GM18907 (cell line): ENCODE data around the gene MAP2K1.
"Not testable (repeated sequence)": the region's sequence is repeated elsewhere in the genome, so short reads cannot be mapped to it uniquely, and the experiment has no call there.

Experiments used
- ATAC-seq: cut with Tn5 transposase; IDR thresholded peaks from one replicate; pipeline ENCODE4 v1.9.1; 2021; ENCODE audit warnings: mild to moderate bottlenecking, moderate library complexity; ENCODE audit not compliant: unreplicated experiment

Gene MAP2K1

DNA sequence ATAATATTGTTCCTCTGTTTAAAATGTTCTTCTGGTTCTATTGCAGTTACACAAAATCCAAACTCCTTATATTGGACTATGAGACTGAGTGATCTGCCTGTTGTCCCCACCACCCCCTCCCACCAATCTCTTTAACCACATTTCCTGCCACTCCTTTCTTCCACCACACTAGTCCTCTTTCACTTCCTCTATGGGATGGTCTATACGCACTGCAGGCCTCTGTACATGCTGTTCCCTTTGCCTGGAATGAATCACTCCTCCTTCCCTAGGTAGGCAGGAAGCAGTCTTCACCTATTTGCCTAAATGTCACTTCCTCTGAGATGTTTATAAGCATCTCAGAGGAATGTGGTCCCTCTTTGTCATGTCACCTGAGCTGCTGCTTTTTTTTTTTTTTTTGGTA, 4.0 kb downstream of the MAP2K1 start:
- ATAC-seq = no peak

DNA sequence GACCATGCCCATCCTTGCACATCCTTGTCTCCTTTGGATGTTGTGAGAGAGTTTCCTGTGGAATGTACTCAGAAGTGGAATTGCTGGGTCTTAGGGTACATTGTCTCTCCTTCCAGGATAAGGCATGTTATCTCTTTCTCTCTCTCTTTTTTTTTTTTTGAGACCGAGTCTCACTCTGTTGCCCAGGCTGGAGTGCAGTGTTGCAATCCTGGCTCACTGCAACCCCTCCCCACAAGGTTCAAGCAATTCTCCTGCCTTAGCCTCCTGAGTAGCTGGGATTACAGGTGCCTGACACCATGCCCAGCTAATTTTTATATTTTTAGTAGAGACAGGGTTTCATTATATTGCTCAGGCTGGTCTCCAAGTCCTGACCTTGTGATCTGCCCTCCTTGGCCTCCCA, 6.3 kb downstream of the MAP2K1 start:
- not testable (repeated sequence) for ATAC-seq

DNA sequence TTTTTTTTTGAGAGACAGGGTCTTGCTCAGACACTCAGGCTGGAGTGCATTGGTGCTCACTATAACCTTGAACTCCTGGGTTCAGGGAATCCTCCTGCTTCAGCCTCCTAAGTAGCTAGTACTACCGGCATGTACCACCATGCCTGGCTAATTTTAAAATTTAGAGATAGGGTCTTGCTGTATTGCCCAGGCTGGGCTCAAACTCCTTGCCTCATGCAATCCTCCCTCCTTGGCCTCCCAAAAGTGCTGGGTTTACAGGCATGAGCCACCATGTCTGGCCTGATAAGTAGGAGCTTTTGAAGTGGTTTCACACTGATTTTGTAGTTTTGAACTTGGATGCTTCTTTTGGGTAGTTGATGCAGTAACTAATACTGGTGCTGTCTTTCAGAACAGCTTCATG, 7.8 kb downstream of the MAP2K1 start:
- ATAC-seq = no peak

DNA sequence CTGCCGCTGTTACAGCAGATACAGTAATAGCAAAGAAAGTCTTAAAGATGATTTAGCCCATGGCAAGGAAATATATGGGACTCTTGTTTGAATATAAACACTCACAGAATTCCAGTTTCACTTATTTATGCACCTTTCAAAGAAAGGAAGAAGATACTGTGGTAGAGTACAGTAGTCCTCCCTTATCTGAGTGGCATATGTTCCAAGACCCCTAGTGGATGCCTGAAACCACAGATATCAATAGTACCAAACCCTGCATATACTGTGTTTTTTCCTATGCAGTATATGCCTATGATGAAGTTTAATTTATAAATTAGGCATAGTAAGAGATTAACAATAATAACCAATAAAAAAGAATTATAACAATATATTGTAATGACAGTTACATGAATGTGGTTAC, 8.2 kb downstream of the MAP2K1 start:
- no peak for ATAC-seq

DNA sequence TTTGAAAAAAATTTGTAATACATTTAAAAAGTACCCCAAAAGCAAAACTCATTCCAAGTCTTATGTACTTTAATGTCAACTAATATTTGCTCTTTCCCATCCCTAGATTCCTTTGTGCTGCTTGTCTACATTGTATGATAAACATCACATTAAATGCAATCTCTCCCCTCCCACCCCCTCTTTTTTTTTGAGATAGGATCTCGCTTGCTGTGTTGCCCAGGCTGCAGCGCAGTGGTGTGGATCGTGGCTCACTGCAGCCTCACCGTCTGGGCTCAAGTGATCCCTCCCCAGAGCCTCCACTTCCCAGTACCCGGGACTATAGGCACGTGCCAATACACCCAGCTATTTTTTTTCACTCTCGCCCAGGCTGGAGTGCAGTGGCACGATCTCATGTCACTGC, 12.6 kb downstream of the MAP2K1 start:
- no peak for ATAC-seq

DNA sequence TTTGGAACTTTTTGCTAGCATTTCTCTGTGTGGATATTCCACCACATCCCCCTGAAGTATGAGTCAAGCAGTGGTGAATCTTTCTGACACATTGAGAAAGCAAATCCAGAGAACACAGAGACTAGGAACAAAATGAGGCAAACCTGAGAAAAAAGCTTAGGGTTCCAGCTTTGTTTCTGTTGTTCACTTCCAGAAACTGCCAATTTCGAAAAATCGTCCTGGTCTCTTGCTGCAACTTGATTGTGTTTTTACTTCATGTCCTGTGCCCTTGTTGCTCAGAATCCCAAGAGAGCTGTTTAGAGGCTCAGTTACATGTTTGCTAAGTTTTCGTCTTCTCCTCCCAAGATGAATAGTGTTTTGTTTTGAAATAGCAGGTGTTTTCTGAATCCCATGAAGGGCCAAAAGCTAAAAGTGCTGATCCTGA, 13.7 kb downstream of the MAP2K1 start:
- no peak for ATAC-seq

DNA sequence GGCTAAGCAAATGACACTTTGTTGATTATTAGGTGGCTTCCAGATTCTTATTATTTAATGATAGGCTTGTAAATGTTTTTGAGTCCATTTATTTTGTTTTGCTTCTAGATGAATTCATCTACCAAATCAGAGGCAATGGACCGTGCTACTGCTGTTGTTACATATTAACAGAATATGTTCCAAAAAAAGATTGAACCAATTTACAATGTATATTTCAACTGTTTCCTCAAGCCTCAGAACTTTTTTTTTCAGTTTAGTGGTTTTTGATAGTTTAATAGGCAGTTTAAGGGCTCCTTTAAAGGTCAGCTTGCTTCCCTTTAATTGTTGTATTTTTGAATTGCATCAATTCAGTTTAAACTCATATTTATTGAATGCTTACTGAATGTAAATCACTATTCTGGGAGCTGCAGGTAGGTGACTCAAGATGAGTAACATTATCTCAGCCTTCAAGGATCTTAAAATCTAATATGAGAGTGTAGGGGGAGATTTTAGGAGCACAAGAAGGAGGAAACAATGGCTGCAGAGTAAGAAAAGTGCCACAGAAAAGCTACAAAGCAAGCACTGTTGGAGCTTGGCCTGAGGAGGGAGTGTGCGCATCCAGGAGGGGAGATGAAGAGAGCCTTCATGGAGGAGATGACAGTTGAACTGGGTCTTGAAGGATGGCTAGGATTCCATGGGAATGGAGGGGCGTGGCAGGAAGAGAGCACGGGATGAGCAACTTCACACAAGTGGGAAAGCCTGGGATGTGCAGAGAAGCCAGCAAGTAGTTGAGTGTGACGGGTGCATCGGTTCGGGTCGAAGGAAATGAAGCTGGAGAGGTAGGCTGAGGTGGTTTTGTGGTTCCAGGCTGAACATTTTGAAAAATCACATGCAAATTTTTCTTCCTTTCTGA, 14.7 kb downstream of the MAP2K1 start:
- no peak for ATAC-seq

DNA sequence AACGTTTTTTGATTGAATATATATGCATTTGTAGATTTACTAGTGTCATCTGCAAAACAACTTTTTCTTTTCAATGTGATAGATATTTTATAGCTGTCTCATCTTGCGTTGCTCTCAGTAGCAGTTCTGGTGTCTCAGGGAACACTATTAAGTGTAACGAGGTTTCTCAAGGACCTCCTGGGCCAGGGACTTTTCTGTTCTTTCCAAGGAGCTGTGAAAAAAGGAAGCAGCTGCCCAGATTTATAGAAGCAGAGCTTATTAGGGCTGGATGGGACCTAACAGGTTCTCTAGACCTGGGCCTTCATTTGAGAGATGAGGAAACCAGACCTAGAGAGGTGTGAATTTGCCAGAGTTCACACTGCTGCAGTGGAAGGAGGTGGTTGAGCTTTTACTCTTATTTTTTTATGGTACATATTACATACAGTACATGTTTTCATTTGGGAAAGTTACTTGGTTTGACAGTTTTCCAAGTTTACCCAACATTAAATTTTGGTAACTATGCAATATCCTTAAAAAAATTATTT, 16.1 kb downstream of the MAP2K1 start:
- ATAC-seq = no peak

DNA sequence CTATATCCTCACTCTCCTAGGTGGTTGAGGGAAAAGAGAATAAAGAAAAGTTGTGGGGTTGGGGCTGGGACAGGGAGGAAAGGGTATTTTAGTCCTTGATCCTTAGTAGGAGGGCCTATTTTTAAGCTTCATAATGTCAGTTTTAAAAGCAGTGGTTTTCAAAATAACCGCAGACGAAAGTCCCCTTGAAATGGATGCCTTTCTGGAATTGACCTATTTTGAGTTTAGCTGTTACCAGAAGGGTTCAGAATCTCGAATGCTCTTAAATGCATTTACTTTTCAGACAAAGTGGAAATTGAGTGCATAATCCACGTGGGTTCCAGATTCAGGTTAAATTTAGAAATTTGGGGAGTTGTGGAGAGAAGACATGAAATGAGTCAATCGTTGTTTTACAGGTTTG, 16.6 kb downstream of the MAP2K1 start:
- no peak for ATAC-seq

DNA sequence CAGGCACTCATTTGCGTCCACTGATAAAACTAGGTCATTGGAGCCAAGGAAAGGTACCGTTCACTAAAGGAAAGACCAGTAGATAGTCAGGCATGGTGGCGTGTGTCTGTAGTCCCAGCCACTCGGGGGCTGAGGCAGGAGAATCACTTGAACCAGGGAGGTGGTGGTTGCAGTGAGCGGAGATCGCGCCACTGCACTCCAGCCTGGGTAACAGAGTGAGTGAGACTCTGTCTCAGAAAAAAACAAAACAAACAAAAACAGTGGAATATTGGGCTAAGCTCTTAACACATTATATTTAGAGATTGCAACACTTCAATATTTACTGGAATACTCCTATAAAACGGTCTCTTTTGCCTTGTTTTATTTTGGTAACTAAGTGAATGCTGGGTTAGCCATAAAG, 17.4 kb downstream of the MAP2K1 start:
- no peak for ATAC-seq

DNA sequence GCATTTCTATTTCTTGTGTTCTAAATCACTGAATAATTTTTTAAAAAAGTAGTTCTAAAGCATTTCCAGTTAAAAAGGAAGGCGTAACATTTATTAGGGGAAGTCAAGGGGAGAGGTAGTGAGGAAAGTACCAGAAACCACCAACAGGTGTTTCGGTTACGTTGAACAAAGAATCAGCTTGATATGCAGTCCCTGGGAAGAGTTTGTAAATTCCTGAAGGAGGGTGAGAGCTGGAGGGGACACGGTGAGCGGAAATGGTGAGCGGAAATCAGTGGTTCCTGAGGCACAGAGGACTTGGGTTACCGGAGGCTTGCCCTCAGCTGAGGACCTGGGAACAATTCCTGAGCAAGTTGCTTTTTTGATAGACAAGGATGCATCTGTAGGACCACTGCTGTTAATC, 17.8 kb downstream of the MAP2K1 start:
- ATAC-seq = no peak

DNA sequence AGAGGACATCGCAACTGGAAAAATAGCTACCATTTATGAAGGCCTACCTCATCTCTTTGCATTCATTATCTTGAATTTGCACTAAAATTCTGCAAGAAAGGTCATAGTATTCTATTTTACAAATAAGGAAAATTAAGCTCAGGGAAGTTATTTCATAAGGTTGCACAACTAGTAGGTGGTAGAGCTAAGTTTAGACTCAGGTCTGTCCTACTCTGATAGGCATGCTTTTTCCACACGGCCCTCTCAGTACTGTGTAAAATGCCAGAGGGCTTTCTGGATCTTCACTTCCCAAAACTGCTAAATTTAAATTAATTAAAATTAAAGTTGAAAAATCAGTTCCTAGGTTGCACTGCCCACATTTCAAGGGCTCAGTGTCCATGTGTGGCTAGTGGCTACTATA, 18.3 kb downstream of the MAP2K1 start:
- no peak for ATAC-seq

DNA sequence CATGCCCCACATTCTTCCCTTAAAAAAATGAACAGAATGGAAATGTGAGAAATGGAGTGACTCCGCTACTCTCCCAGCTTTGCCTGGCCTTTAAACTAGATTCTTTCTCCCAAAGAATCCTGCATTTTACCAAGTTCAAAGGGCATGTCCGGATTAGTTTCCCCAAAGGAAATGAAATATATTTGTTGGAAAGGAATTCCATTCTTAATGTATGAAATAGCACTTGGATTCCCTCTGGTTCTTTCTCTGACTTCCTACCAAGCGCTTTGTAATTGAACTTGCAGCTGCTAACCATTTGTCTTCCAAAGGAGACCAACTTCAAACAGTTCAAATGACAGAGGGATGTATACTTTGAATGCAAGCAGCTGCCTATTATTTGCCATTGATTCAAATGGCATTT, 18.9 kb downstream of the MAP2K1 start:
- no peak for ATAC-seq

DNA sequence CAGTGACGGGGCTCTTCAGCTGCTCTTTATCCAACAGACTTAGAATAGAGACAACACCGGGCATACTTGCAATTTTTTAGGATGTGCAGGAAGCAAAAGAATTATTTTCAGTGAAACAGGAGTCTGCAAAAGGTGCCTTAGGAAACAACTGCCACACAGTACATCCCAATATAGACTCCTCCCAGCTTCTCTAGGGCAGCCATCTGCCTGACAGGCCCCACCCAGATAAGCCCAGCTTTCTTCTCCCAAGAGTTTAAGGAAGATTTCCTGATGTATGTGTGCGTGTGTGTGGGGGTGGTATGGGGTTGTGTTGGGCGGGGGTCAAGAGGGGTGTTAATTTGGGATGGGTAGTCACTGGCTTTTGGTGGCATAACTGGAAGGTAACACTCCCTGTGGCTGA, 21.5 kb downstream of the MAP2K1 start:
- no peak for ATAC-seq

DNA sequence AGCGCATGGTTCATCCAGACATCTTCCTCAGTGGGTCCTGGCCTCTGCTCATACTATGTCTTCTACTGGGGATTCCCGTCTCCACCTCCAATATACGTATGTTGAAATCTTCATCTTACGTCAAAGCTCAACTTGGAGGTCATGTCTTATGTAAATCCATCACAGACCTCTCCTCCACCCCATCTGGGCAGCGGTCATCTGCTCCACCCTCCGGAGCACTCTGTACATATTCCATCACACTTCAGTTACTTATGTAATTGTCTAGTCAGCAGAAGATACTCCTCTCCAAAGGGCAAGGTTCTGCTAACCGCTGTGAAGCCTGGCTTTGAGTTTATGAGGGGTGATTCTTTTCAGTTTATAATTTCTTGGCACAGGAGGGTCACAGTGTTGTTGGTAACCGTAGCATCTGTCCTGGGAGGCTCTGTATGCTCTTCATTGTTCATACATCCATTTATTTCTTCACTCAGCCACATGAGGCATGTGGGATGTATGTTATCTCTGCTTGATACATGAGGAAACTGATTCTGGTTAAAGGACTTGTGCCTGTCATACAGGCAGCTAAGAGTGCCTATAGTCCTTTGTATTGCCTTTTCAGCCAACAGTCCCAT, 22.1 kb downstream of the MAP2K1 start:
- ATAC-seq = no peak

DNA sequence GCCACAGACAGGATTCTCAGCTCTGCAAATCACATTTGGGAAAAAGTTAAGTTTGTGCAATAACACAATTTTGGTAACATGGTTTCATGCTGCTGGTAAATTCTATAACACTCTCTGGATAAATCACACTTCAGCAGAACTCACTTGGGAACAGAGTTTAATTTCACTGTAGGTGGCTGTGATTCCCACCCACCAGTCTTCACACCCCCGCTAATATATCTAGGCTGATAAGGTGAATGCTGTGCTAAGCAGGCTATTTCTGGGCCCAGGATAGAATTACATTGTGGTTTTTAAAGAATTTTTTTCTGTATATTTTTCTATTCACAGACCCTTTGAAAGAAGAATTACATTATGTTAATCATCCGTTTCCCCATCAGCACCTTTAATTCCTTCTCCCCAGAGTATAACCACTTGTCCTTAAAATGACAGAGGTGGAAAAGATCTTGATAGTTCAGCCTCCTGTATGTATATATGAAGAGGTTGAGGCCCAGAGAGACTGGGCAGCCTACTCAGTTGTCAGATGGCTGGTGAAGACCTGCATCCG, 22.9 kb downstream of the MAP2K1 start:
- ATAC-seq = no peak

DNA sequence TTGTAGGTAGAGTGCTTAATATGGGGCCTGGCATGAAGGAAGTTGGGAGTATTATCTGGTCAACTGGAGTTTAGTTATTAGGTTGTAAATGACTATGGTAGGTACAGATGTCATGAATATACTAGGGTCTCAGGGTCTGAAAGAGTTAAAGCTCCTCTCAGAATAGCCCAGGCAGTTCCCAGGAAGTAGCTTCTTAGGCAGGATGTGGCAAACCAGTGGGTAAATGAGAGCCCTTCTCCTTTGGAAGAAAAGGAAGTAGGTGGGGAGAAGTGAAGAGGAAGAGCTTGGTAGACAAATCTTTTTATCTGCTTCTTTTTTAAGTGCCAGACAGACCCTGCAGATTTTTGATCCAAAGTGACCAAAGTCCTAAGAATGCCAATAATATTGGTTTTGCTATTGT, 24.5 kb downstream of the MAP2K1 start:
- ATAC-seq = no peak

DNA sequence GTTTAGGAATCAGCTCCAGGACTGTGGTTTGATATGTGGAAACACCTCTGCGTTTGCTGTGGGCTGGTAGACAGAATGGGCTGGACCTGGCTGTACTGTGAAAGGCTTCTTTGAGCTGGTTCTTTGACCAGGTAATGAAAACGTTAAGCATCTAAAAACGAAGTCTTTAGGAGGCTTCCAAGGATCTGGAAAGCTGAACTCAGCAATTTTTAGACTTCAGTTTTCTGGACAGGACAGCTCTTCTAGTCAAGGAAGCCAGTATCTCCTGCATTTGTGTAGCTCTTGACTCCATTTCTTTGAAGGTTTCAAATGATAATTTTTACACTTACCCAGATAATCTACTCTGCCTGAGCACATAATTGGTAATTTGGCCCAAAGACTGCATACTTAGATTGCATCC, 25.5 kb downstream of the MAP2K1 start:
- ATAC-seq = no peak

DNA sequence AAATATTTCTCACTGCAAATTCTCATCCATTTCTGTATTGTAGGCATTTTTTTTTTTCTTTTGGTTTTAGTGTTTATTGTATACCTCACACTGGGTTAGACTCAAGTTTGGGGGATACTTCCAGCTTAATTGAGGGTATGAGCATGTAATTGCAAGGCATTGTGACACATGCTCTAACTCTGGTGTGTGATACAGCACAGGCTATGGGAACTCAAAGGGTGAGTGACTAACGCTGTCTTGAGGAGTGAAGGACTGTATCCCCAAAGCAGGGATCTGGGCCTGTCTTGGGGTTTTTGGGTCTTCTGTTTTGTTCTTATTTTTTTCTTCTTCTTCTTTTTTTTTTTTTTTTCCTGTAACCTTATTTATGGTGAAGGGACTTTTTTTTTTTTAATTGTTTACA, 26.9 kb downstream of the MAP2K1 start:
- no peak for ATAC-seq

DNA sequence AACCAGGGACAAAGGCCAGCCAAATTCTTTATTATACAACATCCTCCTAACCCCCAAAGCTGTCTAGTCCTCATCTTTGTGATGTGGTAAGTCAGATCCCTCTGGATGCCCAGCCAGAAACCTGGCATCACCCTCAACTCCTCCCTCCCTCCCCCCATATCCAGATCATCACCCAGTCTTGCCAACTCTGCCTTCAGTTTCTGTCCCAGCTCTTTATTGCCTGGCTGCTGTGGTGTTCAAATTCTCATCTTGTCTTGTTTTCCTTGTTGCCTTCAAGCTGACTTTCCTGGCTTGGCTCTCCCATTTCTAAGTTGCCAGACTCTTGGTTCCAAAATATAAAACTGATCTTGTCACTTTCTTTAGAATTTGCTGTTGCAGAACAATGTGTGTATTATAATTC, 28.6 kb downstream of the MAP2K1 start:
- no peak for ATAC-seq

DNA sequence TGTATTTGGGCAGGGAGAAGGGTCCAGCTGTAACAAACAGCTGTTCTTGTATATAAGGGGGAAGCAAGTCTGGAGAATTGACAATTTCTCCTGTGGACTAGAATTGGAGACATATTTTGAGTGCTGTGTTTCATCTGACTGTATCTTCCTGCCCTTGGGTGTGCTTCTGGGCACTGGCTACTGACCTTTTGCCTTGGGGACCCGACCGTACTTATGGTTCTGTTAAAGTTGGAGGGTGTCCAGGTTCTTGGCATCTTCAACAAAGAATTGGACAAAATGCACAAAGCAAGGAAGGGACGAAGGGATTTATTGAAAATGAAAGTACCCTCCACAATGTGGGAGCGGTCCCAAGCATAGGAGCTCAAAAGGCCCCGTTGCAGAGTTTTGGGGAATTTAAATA, 31.0 kb downstream of the MAP2K1 start:
- no peak for ATAC-seq

DNA sequence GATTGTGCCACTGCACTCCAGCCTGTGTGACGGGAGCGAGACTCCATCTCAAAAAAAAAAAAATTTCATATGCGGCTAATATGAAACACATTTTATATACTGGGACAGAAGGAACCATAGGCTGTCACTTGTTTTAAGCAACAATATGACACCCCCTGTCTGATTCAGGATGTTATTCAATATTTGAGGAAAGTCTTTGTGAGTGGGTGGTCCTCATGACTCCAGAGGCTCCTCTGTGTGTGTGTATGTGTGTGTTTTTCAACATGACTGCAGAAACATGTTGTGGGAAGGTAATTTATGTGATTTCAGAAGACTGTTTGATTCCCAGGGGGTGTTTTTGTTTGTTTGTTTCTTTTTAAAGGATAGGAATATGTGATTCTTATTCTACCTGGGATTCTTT, 32.8 kb downstream of the MAP2K1 start:
- ATAC-seq = no peak
